Vagina (tissue), 2 donors: ENCODE data around the gene FAM227A.

Source experiments
- CTCF ChIP-seq, 3 experiments: fragments of 450-650 bp in 2 of 3; fragments of 200-600 bp in 1 of 3; sonication (generic) in 1 of 3; IDR thresholded peaks; one replicate each; pipeline ENCODE4 v1.5.1; 2017 to 2019; ENCODE audit warnings: antibody characterized with exemption in 3 of 3, mild to moderate bottlenecking in 2 of 3, moderate library complexity in 2 of 3
- POLR2AphosphoS5 ChIP-seq, 2 donors: sonication (generic); formaldehyde crosslinking; IDR thresholded peaks; one replicate each; pipeline ENCODE4 v1.9.0; 2017; ENCODE audit warnings: antibody characterized with exemption in 2 of 2, mild to moderate bottlenecking in 2 of 2, low read depth in 1 of 2; ENCODE audit not compliant: insufficient read depth in 1 of 2

- TF ChIP-seq CTCF (IDR thresholded peaks at IDR 0.05) (no peak), POLR2AphosphoS5 (IDR thresholded peaks at IDR 0.05; ENCODE audit: insufficient read depth in 1 of 2, low read depth in 1 of 2) (no peak)
Measured at GRCh38 chr22:38565441-38565840, 90.8 kb downstream of the FAM227A start.
